HepG2 (cell line): ENCODE measurements around the gene EFCAB8. TPM values are rescaled to one million over a fixed set of nuclear protein-coding genes. Genes with fewer than 3 reads are reported as not detected.

Source experiments
- ATAC-seq: fragments of 200-7000 bp; cut with Tn5 transposase; 3 replicates; pipeline ENCODE4 v1.9.1; 2020; ENCODE audit warnings: mild to moderate bottlenecking, moderate library complexity
- BruUV-seq: library from RNA; stranded (reverse); fragments of 400-500 nt; replicated peaks from 2 replicates; lab custom pipeline; 2021; lab: Mats Ljungman, UMichigan
- CTCF ChIA-PET: fragments of 300-600 bp; formaldehyde crosslinking; extraction: SDS; loops from one replicate; lab custom pipeline; 2021; ENCODE audit warnings: low total read pairs, inconsistent platforms, low intra/inter-chr PET ratio; lab: Yijun Ruan, JAX
- POLR2A ChIA-PET: fragments of 350-600 bp; sonication (Branson Sonifier 250); formaldehyde crosslinking; loops from one replicate; lab custom pipeline; 2020; ENCODE audit warnings: antibody characterized with exemption, inconsistent platforms; lab: Yijun Ruan, JAX
- DNase-seq: peaks from one replicate; pipeline ENCODE4 v3.0.0-alpha.2; 2015; ENCODE audit warnings: low spot score
- FAIRE-seq: peaks from 3 replicates; lab custom pipeline; 2011; peaks lifted over from hg19 to GRCh38; lab: Jason Lieb, UNC
- H2AFZ ChIP-seq: one replicate; pipeline ENCODE4 v1.6.1; 2011; ENCODE audit warnings: low read length, inconsistent platforms
- H3K27ac ChIP-seq: fragments of 300-600 bp; 3 replicates; pipeline ENCODE4 v1.8.0; 2011; ENCODE audit warnings: mixed run types, mild to moderate bottlenecking, mixed read lengths, low read length, inconsistent platforms; ENCODE audit not compliant: insufficient read depth; ENCODE audit errors: extremely low read length
- H3K27me3 ChIP-seq, 2 experiments: fragments of 200-600 bp in 1 of 2; 2 replicates in 1 of 2; 3 replicates in 1 of 2; pipeline versions ENCODE4 v1.6.0 to v1.8.0; 2011; ENCODE audit warnings: low read length in 2 of 2, mild to moderate bottlenecking in 2 of 2, moderate library complexity in 2 of 2, inconsistent platforms in 1 of 2; ENCODE audit not compliant: insufficient read depth in 2 of 2, control insufficient read depth in 1 of 2
- H3K36me3 ChIP-seq, 2 experiments: fragments of 200-600 bp in 1 of 2; replicated peaks in 1 of 2; 2 replicates in 1 of 2; 3 replicates in 1 of 2; pipeline versions ENCODE4 v1.5.1 to v1.8.0; 2011; ENCODE audit warnings: low read length in 2 of 2, inconsistent platforms in 1 of 2; ENCODE audit not compliant: insufficient read depth in 2 of 2, control insufficient read depth in 1 of 2
- H3K4me1 ChIP-seq: 2 replicates; pipeline ENCODE4 v1.5.1; 2012; ENCODE audit warnings: low read length, inconsistent platforms; ENCODE audit not compliant: insufficient read depth
- H3K4me2 ChIP-seq: 2 replicates; pipeline ENCODE4 v1.6.0; 2011; ENCODE audit warnings: low read depth, low read length, inconsistent platforms
- H3K4me3 ChIP-seq, 3 experiments: fragments of 200-600 bp in 1 of 3; sonication (generic), shearing (Covaris generic) in 1 of 3; replicated peaks in 1 of 3; 2 replicates each; pipeline ENCODE4 v1.5.1; 2011 to 2016; ENCODE audit warnings: low read length in 3 of 3, inconsistent platforms in 2 of 3, low read depth in 2 of 3, mild to moderate bottlenecking in 2 of 3, control low read depth in 1 of 3, mixed read lengths in 1 of 3; ENCODE audit not compliant: insufficient read depth in 1 of 3
- H3K79me2 ChIP-seq: one replicate; pipeline ENCODE4 v1.6.1; 2011; ENCODE audit warnings: low read length, inconsistent platforms; ENCODE audit not compliant: insufficient read depth
- H3K9ac ChIP-seq: 2 replicates; pipeline ENCODE4 v1.6.0; 2011; ENCODE audit warnings: mild to moderate bottlenecking, low read depth, low read length, inconsistent platforms; ENCODE audit not compliant: insufficient read depth
- H3K9me3 ChIP-seq: 2 replicates; pipeline ENCODE4 v1.5.1; 2012; ENCODE audit warnings: mild to moderate bottlenecking, low read length
- H4K20me1 ChIP-seq: 2 replicates; pipeline ENCODE4 v1.6.0; 2011; ENCODE audit warnings: inconsistent platforms, mild to moderate bottlenecking, low read length, moderate library complexity; ENCODE audit not compliant: insufficient read depth
- EED ChIP-seq: sonication (generic); formaldehyde crosslinking; IDR thresholded peaks from 2 replicates; pipeline ENCODE4 v1.5.0; 2020; ENCODE audit warnings: mild to moderate bottlenecking, missing genetic modification reagents
- FOSL2 ChIP-seq: sonication (generic); formaldehyde crosslinking; IDR thresholded peaks from 2 replicates; pipeline ENCODE4 v1.4.0; 2020; ENCODE audit warnings: missing genetic modification reagents
- KLF16 ChIP-seq, 2 experiments: sonication (generic) in 1 of 2; formaldehyde crosslinking in 1 of 2; IDR thresholded peaks; 2 replicates each; pipeline versions ENCODE4 v1.6.1 to v1.8.0; 2016 to 2023; ENCODE audit warnings: missing genetic modification reagents in 2 of 2, missing compliant biosample characterization in 1 of 2
- LCORL ChIP-seq, 2 experiments: fragments of 450-650 bp in 1 of 2; sonication (generic) in 1 of 2; formaldehyde crosslinking in 1 of 2; IDR thresholded peaks; 2 replicates each; pipeline versions ENCODE4 v1.5.0 to v1.6.1; 2017 to 2020; ENCODE audit warnings: antibody characterized with exemption in 1 of 2, missing genetic modification reagents in 1 of 2
- NFAT5 ChIP-seq: sonication (generic); formaldehyde crosslinking; IDR thresholded peaks from 2 replicates; pipeline ENCODE4 v1.4.0; 2020; ENCODE audit warnings: missing genetic modification reagents
- ZFP36L1 ChIP-seq: sonication (generic); formaldehyde crosslinking; IDR thresholded peaks from 2 replicates; pipeline ENCODE4 v1.8.0; 2022; ENCODE audit warnings: mild to moderate bottlenecking, missing genetic modification reagents, moderate library complexity
- ZNF10 ChIP-seq: sonication (generic); formaldehyde crosslinking; IDR thresholded peaks from 2 replicates; pipeline ENCODE4 v1.4.0; 2020; ENCODE audit warnings: mild to moderate bottlenecking, low read depth, missing genetic modification reagents, borderline replicate concordance
- ZNF30 ChIP-seq: sonication (generic); formaldehyde crosslinking; IDR thresholded peaks from 2 replicates; pipeline ENCODE4 v1.5.0; 2020; ENCODE audit warnings: mild to moderate bottlenecking, missing genetic modification reagents
- ZNF550 ChIP-seq: sonication (generic); formaldehyde crosslinking; IDR thresholded peaks from 2 replicates; pipeline ENCODE4 v1.4.0; 2020; ENCODE audit warnings: mild to moderate bottlenecking, missing genetic modification reagents, borderline replicate concordance
- ZNF569 ChIP-seq: sonication (generic); formaldehyde crosslinking; IDR thresholded peaks from 2 replicates; pipeline ENCODE4 v1.5.0; 2020; ENCODE audit warnings: mild to moderate bottlenecking, missing genetic modification reagents, moderate library complexity, borderline replicate concordance
- ZNF652 ChIP-seq: IDR thresholded peaks from 2 replicates; pipeline ENCODE4 v1.6.1; 2016; ENCODE audit warnings: low read depth, borderline replicate concordance
- WGBS: methylation state at CpG from one replicate; pipeline ENCODE4 v1.1.6; 2017; ENCODE audit warnings: low lambda C conversion rate; 5-methylcytosine and 5-hydroxymethylcytosine counted together
- in situ Hi-C: cut with HindIII; loops from 2 replicates; pipeline ENCODE4 v1.10.0; 2017; ENCODE audit warnings: low pct_unique_long_range_greater_than_20kb; ENCODE audit not compliant: extremely low pct_ligation_motif_present
- intact Hi-C: fragments of 100-400 bp; cut with micrococcal nuclease; formaldehyde crosslinking; loops from one replicate; pipeline ENCODE4 v1.10.0; 2022; ENCODE audit not compliant: unreplicated experiment
- polyA plus RNA-seq, 8 experiments: library from polyadenylated mRNA; depleted of rRNA in 3 of 8; stranded (reverse) in 7 of 8; unstranded in 1 of 8; fragments of >200 nt; fragmentation: Illumina TruSeq in 4 of 8; extraction: Trizol in 4 of 8; gene quantifications; 2 replicates each; pipeline versions ENCODE4 v1.2.1 to v1.2.3, GENCODE V29; 2011 to 2016; ENCODE audit warnings: low read depth in 4 of 8, missing spikeins in 1 of 8, mixed read lengths in 1 of 8; ENCODE audit not compliant: insufficient read depth in 1 of 8
- total RNA-seq, 5 experiments: library from RNA; depleted of rRNA; stranded (reverse); fragments of >200 nt; fragmentation: Illumina TruSeq; extraction: Trizol; gene quantifications; 2 replicates each; pipeline ENCODE4 v1.2.3, GENCODE V29; 2016; ENCODE audit warnings: low read depth in 1 of 5

EFCAB8 gene
- total and polyA plus RNA-seq, 2 of the 13 experiments (the other 11 are each of a cell fraction or from before 2014, with no cell fraction given), result 0.15 to 0.22 TPM

DNA sequence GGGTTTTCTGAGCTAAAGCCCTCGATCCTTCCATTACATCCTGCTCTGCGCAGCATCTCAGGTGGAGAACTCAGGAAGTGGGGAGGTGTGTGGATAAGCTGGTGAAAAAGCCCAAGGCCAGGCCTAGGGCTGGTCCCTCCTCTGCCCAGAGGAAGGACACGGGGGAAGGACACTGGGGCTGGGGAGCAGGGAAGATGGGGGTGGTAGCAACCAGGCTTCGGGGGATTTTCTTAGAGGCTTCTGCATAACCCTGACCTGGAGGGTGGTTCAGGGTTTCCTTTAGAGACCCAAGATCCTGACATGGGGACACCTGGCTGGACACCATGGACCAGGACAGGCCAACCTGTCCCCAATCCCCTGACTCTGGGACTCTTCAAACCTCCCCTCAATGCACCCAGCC is 107.7 kb downstream of the EFCAB8 start:
- WGBS, result 57% methylated on average over 4 of the region's 4 CpGs
- H3K9ac ChIP-seq, result no peak overlapping the region
- in situ Hi-C loops, result no loop called here
- TF ChIP-seq LCORL (IDR thresholded peaks at IDR 0.05) (no peak), LCORL (CRISPR knock-in tag; IDR thresholded peaks at IDR 0.05) (no peak), KLF16 (CRISPR knock-in tag; IDR thresholded peaks at IDR 0.05) (no peak), ZNF30 (CRISPR knock-in tag) (no peak), EED (CRISPR knock-in tag) (no peak), ZNF569 (CRISPR knock-in tag) (no peak), ZNF10 (CRISPR knock-in tag) (no peak), ZNF550 (no peak), ZFP36L1 (CRISPR knock-in tag) (no peak), FOSL2 (CRISPR knock-in tag) (no peak), NFAT5 (no peak), ZNF652 (CRISPR knock-in tag) (no peak)
- H2AFZ ChIP-seq, result no peak overlapping the region
- ChIA-PET CTCF (no interaction called here), POLR2A (no interaction called here)
- BruUV-seq, result no TSS peak
- H3K4me1 ChIP-seq, result peaks cover 10% of the 10 kb centered on the region
- no peaks in the 10 kb centered on the region for H3K9me3 ChIP-seq
- peaks cover 8 to 68% of the 10 kb centered on the region in 2 experiments; a peak in 4 of 5 replicates for H3K27me3 ChIP-seq
- H3K4me2 ChIP-seq, result no peak overlapping the region
- no peak overlapping the region for H3K27ac ChIP-seq
- H3K79me2 ChIP-seq, result no peaks in the 10 kb centered on the region
- no peak for ATAC-seq
- no peak for FAIRE-seq
- H3K36me3 ChIP-seq, result no peaks in the 10 kb centered on the region
- no peak for DNase-seq
- no peak overlapping the region for H3K4me3 ChIP-seq
- intact Hi-C loops, result no loop called here
- no peaks in the 10 kb centered on the region for H4K20me1 ChIP-seq
